ENCODE measurements around the gene ERC2.

- TF ChIP-seq GATA3 (IDR thresholded peaks at IDR 0.05; ENCODE audit: low read depth, low read length): no peak
- TF ChIP-seq GATA2 (IDR thresholded peaks at IDR 0.05; ENCODE audit: low read depth, low read length): no peak
Measured at GRCh38 chr3:55571216-55571813, 897.0 kb downstream of the ERC2 start.

Data from SH-SY5Y (cell line).